ENCODE measurements around the gene DUSP15.

GRCh38 chr20:31862506-31862905 lies 7.8 kb downstream of the DUSP15 start:
- TF ChIP-seq CTCF (IDR thresholded peaks at IDR 0.05; ENCODE audit: poor library complexity, severe bottlenecking) (no peak), POLR2AphosphoS5 (IDR thresholded peaks at IDR 0.05) (no peak), SMC3 (conservative IDR thresholded peaks at IDR 0.05; ENCODE audit: poor library complexity) (no peak), MXI1 (conservative IDR thresholded peaks at IDR 0.05; ENCODE audit: poor library complexity, severe bottlenecking) (no peak)
